ENCODE data around the gene ZNF556. TPM values are rescaled to one million over a fixed set of nuclear protein-coding genes. Genes with fewer than 3 reads are reported as not detected.

The ZNF556 gene
- total and polyA plus RNA-seq, 10 of the 15 experiments (the other 5 are each of a cell fraction or from before 2014, with no cell fraction given): not detected

GRCh38 chr19:2853015-2853606 lies 14.0 kb upstream of the ZNF556 start:
- no TSS peak for BruUV-seq (replicated peaks)
- ChIA-PET CTCF (no interaction called here), POLR2A (no interaction called here), RAD21 (ENCODE audit: unreplicated experiment) (no interaction called here), SMC1A (ENCODE audit: uncharacterized antibody, unreplicated experiment) (no interaction called here)
- FAIRE-seq (no peak), ATAC-seq (no peak), DNase-seq (ENCODE audit: low read depth, low spot score) (no peak)
- Histone ChIP-seq H4K20me1 (ENCODE audit: control insufficient read depth, insufficient read depth) (no peaks in the 10 kb centered on the region), H3K36me3 (ENCODE audit: control insufficient read depth in 2 of 2, insufficient read depth in 2 of 2, low read length in 1 of 2) (peaks cover 6 to 13% of the 10 kb centered on the region in 2 experiments), H3K4me1 (ENCODE audit: control insufficient read depth, insufficient read depth, low read length) (no peaks in the 10 kb centered on the region), H3K9me3 (replicated peaks; ENCODE audit: control insufficient read depth, insufficient read depth, low read length) (peaks cover 43% of the 10 kb centered on the region), H3K4me3 (no peak overlapping the region), H2AFZ (ENCODE audit: control insufficient read depth, low read depth, low read length) (no peak overlapping the region), H3K79me2 (ENCODE audit: control insufficient read depth, insufficient read depth, low read length) (no peaks in the 10 kb centered on the region), H3K27ac (ENCODE audit: control insufficient read depth, insufficient read depth) (no peak overlapping the region), H3K9ac (ENCODE audit: control insufficient read depth, insufficient read depth, low read length) (no peak overlapping the region), H3K27me3 (replicated peaks in 1 of 2; ENCODE audit: control insufficient read depth in 2 of 2, insufficient read depth in 2 of 2, low read length in 1 of 2) (no peaks in the 10 kb centered on the region), H3K4me2 (ENCODE audit: control insufficient read depth, insufficient read depth) (no peak overlapping the region)
- TF ChIP-seq MLLT1 (IDR thresholded peaks at IDR 0.05) (no peak), SKIL (IDR thresholded peaks at IDR 0.05; ENCODE audit: low read depth, poor library complexity, severe bottlenecking) (no peak), PKNOX1 (IDR thresholded peaks at IDR 0.05) (no peak), RAD51 (IDR thresholded peaks at IDR 0.05) (no peak), MTA2 (IDR thresholded peaks at IDR 0.05; ENCODE audit: low read depth) (no peak), FOXK2 (IDR thresholded peaks at IDR 0.05) (no peak), SMAD1 (IDR thresholded peaks at IDR 0.05; ENCODE audit: low read depth, partially characterized antibody) (no peak), SMC3 (IDR thresholded peaks at IDR 0.05; ENCODE audit: borderline replicate concordance, low read length) (no peak), CBX5 (IDR thresholded peaks at IDR 0.05; ENCODE audit: low read depth) (0 out of 2 replicates have a peak, but pooled peaks have one; percentile 18), SIN3A (IDR thresholded peaks at IDR 0.05; ENCODE audit: low read depth, low read length) (no peak), NFYA (IDR thresholded peaks at IDR 0.05; ENCODE audit: borderline replicate concordance, low read depth, low read length) (no peak), CBX3 (IDR thresholded peaks at IDR 0.05; ENCODE audit: borderline replicate concordance, low read depth) (no peak), SMARCA5 (IDR thresholded peaks at IDR 0.05) (no peak), KLF5 (IDR thresholded peaks at IDR 0.05; ENCODE audit: partially characterized antibody) (peak; percentile 60), JUND (IDR thresholded peaks at IDR 0.05; ENCODE audit: low read depth, low read length) (no peak)
- 96% methylated on average over 11 of the region's 11 CpGs for WGBS (ENCODE audit: insufficient coverage, insufficient replicate concordance, low lambda C conversion rate, missing lambda C conversion rate)
- in situ Hi-C loops (cut with MboI): no loop called here
- intact Hi-C loops (cut with micrococcal nuclease; ENCODE audit: unreplicated experiment): no loop called here

All from GM12878 (cell line).